HG03139 (cell line): ENCODE measurements around the gene PRRT4.

Source experiments
- ATAC-seq: cut with Tn5 transposase; IDR thresholded peaks from one replicate; pipeline ENCODE4 v1.9.1; 2021; ENCODE audit not compliant: unreplicated experiment

PRRT4 gene

DNA sequence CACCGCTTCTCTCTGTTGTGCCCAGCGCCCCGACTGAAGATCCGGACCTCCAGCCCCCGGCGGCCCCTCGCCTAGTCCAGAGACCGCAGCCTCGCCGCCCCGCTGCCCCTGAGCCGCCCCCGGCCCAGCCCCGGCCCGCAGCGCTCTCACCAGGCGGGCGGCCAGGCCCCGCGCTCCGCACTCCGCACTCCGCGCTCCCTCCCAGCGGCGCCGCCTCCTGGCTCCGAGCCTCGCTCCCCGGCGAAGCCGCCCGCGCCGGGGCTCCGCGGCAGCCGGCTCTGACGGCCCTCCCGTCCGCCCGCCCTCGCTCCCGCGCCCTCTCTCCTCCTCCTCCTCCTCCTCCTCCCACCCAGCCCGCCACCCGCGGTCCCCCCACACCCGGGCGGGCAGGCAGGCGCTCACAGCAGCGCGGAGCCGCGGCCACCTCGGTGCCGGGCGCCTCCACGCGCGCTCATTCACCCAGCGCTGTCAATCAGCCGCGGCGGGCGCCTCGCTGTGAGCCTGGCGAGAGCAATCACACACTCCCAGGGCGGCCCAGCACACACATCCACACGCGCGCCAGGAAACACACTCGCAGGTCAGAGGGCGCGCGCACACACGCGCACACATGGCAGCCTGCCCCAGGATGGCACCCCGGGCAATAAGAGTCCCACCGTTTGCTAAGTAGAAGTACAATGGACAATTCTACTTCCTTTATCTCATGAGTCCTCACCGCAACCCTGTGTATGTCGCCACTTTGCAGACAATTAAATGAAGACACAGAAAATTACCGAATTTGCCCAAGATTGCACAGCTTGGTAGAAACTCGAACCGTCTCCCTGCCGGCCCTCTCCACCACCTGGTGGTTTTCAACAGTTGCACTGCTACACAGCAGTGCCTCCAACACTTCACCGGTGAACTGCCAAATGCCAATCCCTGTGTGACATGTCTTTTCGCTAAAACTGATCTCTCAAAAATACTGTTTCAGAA lies at the start of gene PRRT4:
PRRT4 (minus strand) TSS at position 280 of the 969 bp plus-strand sequence.
- ATAC-seq: no peak

DNA sequence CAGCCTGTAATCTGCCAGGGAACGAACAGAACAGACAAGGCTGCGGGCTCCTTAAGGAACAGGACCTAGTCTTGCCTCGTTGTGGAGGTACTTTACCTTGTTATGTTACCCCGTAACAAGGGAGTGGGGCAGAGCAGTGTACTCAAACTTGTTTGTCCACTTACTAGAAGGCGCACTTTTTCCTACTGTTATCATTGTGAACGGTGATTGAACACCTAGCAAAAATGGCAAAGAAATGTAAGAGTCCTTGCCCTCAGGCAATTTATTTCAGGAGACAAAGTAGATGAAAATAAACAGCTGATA lies 48.9 kb upstream of the PRRT4 start:
- ATAC-seq: no peak

DNA sequence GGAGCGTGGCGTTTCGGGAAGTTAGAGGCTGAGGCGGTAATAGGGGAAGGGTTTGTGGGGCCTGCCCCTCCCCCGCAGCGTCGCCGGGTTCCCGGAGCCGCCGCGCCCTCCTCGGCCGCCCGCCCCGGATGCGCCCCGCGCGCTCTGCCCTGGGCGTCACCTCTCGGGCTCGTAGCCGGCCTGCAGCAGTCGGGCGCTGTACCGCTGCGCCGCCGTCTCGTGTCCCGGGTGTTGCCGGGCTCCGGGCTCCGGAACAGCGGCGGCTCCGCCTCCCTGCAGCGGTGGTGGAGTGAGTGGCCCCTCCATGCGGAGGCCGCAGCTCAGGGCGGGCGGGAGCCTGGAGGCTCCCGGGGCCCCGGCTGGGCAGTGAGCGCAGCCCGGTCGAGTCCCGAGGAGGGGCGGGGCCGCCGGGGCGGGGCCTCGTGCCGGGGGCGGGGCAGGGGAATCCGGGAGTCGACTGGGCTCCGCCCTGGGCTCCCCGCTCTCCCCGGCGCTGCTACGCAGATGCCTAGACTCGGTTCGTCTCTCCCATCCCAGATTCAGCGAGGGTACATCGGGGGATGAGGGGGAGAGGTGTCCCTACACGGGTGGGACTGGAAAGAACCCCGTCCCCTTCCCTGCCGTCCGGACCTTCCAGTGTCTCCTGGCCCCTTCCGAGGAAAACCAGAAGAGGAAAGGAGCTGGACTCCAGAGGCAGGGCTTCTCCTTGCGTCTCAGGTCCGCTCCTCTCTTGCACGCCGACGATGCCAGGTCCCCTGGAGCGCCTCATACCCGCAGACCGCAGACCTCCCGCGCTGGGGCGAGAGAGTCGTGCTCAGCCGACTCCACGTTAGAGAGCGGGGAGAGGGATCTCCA lies 48.3 kb upstream of the PRRT4 start, which contains the start of gene IMPDH1:
IMPDH1 (minus strand) TSS at position 387 of the 855 bp plus-strand sequence; CDS start at position 306, 81 bp downstream.
- ATAC-seq: peak; percentile 71

DNA sequence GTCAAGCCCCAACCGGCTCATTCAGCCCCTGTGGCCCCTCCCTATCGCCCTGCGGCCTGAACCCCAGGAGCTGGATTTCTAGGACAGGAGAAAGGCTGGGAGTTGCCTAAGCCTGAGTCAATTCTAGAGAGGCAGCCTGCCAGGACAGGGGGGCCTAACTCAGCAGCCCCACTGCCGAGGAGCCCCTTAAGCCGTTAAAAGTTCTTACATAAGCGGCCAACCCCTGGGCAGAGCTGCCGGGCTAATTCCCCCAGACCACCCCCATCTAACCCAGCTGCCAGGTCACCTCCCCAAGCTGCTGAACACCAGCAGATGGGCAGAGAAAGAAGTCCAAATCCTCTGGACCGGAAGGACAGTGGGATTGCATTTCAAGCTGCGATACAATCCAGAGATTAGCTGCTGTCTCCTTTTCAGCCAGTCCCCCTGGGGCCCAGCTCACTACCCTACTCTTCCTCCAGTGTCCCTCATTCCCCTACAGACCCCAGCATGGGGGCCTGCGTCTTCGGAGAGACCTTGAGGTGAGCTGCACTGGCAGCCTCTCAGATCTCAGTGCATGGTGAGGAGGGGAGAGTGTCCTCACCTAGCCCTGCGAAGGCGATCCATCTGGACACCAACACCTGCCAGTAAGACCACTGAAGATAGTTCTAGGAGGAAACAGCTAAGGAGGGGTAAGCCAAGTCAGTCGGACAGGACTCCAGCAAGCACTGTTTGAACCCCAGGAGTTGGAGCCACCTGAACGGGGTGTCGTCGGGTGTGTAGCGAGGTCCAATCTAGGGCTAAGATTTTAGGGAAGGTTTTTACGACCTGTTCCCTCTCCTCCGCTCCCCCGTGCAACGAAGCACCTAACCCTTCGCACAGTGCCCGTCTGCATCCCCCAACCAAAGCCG lies 47.5 kb upstream of the PRRT4 start:
- no peak for ATAC-seq

DNA sequence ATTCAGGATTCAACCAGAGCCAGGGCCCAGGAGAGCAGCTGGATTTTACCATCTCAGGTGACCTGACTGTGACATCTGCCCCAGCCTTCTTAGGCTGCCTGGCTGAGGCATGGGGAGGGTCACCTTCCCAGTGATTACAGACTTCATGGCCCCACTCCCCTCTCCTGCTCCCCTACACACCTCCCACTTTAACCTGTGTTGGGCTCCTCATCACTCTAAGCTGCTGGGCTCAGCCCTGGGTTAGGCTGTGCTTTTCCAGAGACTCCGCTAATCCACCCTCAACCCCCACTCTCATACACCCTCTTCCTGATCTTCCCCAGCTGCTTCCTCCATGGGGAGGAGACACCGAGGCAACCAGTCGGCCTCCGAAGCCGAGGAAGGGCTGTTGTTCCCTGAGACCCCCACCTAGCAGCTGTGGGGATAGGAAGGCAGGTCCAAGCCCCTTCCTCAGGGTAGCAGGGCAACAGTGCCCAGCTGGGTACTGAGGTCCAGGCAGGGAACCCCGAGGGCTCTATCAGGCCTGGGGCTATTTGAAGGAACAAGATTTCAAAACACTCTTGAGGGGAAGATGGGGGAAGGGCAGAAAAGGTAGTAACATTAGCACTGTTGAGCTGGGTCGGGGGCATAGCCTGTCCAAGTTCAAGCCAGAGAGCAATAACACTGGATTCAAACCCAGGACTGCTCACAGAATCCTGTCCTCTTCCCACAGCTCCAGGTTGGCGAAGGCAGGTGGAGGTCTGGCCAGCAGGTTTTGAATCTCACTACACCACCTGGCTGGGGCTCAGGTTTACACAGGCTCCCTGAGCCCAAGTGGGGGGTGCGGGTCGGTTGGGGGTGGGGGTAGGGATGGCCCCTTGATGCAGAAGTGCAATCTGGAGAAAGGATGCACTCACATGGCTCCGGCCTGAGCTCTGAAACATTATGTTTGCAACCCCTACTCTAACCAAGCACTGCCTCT lies 46.5 kb upstream of the PRRT4 start:
- no peak for ATAC-seq

DNA sequence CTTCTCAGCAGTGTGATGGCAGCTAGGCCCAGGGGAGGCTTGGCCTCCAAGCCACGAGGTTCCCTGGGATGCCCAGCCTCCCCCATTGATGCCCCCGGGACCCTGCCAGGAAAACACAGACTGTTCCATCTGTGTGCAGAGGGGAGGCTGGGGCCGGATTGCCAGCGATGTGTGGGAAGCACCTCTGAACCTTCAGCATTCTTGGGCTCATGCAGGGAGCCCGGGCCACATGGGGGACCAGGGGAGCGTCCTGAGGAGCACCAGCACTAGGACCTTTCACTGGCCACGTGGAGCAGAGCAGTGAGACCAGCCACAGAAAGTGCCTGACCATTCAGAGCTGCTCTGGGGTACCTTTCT lies 45.7 kb upstream of the PRRT4 start:
- ATAC-seq: no peak

DNA sequence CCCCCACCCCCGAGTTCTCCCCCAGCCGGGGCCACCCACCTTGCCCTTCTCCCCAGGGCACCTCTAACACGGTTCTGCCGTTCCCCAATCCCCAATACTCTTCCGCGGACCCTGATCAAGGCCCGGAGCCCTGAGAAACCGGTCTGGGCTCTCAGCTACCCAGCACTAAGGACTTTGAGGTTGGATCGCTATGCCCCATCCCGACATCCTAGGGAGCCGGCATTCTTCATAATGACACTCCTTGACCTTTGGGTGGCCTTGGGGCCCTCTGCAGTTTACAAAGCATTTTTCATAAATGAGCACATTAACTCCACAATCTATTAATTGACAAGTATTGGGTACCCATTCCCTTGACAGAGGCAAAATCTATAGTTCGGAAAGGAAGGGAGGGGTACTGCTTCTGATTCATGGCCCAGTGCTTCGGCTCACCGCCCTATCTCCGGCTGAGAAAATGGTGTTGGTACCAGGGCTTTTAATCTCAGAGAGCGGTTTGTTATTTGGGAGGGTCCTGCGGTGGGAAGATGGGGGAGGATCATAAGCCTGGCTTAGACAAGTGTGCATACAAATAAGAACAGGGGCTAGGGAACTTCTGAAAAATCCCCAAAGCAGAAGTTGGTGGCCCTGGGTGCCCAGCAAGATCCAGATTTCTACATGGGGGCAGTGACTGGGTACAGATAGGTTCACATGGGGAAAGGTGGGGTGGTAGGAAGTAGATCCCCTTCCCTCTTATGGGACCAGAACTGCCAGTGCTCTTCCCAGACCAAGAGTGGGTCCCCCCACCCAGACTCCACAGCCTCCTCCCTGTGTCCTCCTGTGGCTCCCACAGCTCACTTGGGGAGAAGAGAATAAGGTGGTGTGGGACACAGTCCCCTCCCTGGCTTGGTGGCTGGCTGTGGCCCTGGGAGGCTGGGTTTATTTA lies 45.1 kb upstream of the PRRT4 start:
- ATAC-seq: no peak

GRCh38 chr7:128405471-128406313 lies 44.2 kb upstream of the PRRT4 start:
- ATAC-seq: no peak

- ATAC-seq: no peak
Measured at GRCh38 chr7:128404886-128405470, 43.5 kb upstream of the PRRT4 start.

- no peak for ATAC-seq
Measured at GRCh38 chr7:128404143-128404681, 42.7 kb upstream of the PRRT4 start.

- ATAC-seq: no peak
Measured at GRCh38 chr7:128403676-128404075, 42.2 kb upstream of the PRRT4 start.

- ATAC-seq: no peak
Measured at GRCh38 chr7:128402356-128402755, 40.9 kb upstream of the PRRT4 start.

- no peak for ATAC-seq
Measured at GRCh38 chr7:128400566-128400965, 39.1 kb upstream of the PRRT4 start.

DNA sequence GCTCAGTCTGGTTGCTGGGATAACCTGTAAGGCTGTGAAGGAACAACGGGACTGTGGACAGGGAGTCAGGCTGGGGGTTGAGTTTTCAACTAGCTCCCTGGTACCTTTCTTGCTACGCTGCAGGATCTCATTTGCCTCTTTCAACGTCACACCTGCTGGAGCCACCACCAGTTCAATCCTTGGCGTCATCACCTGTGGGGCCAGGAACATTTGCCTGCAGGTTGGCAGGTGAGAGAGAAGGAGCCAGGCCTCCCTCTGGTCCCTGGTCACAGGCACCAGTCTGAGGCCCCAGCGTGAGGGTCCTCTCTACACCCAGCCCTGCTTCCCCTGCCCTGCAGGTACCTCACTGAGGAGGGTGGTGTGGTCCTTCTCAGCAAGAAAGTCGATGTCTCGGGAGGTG lies 38.5 kb upstream of the PRRT4 start:
- ATAC-seq: no peak

GRCh38 chr7:128398841-128399135 lies 37.3 kb upstream of the PRRT4 start:
- no peak for ATAC-seq

DNA sequence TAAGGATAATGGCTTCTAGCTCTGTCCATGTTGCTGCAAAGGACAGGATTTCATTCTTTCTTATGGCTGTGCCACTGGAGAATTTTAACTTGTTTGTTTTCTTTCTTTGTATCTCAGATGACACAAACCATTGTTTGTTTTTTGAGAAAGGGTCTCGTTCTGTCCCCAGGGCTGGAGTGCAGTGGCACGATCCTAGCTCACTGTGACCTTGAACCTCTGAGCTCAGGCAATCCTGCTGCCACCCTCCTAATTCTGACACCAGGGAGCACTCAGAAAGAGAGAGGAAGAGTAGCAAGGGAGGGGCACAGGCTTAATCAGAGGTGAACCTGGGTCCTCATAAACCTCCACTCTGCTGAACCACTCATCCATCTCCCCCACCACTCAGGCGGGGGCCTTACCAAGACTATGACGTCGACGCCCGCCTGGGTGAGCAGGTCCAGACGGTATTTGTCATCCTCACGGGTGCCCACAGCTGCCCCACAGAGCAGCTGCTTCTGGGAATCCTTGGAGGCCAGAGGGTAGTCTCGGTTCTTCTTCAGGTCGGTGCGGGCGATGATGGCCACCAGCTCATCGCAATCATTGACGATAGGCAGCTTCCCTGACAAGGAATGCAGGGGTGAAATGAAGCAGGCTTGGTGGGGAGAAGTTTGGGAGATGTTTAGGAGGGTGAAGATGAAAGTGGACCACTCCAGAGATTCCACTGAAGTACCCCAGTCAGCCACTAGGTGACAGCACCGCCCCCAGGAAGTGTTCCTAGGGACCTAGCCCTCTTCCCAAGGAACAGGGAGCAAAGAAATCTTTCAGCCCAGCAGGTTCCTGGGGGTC lies 36.7 kb upstream of the PRRT4 start:
- no peak for ATAC-seq

- ATAC-seq: no peak
Measured at GRCh38 chr7:128396357-128396756, 34.9 kb upstream of the PRRT4 start.
